ENCODE data around the gene NAT16. TPM values are rescaled to one million over a fixed set of nuclear protein-coding genes. Genes with fewer than 3 reads are reported as not detected.

The NAT16 gene
- not detected for total RNA-seq

DNA sequence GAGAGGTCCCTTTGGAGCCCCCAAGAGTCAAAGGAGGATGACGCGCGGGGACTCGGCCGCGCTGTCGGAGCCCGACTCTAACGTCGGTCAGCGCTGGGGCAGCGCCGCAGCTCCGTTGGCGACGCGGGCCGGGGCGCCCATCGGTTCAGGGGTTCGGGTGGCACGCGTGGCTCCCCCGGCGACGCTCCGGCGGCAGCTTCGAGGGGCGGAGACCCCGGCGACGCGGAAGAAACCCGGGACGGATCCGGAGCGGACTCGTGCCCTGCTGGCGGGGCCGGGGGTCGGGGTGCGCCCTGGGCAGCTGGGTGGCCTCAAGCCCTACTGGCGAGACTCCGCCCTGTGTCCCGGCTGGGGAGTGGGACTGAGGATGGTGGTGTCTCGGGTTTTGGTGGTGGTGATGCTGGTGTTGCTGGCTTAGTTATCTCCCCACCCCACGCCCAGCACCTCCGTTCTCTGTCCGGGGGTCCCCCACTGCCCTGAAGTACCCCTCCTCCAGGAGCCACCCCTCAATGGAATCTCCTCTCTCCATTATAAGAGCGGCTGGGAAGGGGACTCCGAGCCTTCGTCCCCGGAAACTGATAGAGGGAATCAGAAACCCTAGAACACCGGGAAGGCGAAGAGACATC is at the start of gene NAT16:
Gene NAT16, minus strand, starts transcription at position 164 of the 626 bp plus-strand sequence. CDS start 5,486 bp downstream, outside the sequence.
- Histone ChIP-seq H3K9me3 (no peaks in the 10 kb centered on the region), H3K27me3 (replicated peaks; ENCODE audit: insufficient read depth) (peaks cover 16% of the 10 kb centered on the region), H3K4me3 (no peak within 1 kb of the TSS), H3K27ac (no peak within 1 kb of the TSS), H3K36me3 (no peaks in the 10 kb centered on the region), H3K4me1 (replicated peaks) (no peaks in the 10 kb centered on the region)
- 4% methylated on average over 55 of the region's 56 CpGs for WGBS
- TF ChIP-seq POLR2AphosphoS5 (IDR thresholded peaks at IDR 0.05) = no peak
- no peak for TF ChIP-seq POLR2A (IDR thresholded peaks at IDR 0.05)
- TF ChIP-seq, protein P1, sequence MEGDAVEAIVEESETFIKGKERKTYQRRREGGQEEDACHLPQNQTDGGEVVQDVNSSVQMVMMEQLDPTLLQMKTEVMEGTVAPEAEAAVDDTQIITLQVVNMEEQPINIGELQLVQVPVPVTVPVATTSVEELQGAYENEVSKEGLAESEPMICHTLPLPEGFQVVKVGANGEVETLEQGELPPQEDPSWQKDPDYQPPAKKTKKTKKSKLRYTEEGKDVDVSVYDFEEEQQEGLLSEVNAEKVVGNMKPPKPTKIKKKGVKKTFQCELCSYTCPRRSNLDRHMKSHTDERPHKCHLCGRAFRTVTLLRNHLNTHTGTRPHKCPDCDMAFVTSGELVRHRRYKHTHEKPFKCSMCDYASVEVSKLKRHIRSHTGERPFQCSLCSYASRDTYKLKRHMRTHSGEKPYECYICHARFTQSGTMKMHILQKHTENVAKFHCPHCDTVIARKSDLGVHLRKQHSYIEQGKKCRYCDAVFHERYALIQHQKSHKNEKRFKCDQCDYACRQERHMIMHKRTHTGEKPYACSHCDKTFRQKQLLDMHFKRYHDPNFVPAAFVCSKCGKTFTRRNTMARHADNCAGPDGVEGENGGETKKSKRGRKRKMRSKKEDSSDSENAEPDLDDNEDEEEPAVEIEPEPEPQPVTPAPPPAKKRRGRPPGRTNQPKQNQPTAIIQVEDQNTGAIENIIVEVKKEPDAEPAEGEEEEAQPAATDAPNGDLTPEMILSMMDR (IDR thresholded peaks at IDR 0.05) = no peak
- no peak for DNase-seq (ENCODE audit: low spot score)
- intact Hi-C loops (cut with DNase I) = no loop called here

DNA sequence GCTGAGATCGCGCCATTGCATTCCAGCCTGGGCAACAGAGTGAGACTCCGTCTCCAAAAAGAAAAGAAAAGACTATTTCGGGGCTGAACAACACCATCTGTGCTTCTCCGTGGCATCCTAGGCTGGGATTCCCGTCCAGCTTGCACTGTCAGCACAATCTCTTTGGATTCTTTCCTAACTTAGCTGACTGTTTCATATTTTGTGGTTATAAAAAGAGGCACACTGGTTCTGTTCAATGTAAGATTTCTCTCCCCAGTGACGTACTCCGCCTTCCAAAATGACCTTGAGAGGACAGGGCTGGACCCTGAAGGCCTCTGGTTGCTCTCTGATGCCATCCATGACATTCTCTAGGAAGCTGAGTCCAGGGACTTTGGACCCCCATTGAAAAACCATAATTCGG is 46.6 kb upstream of the NAT16 start:
- 86% methylated on average over 9 of the region's 9 CpGs for WGBS
- Histone ChIP-seq H3K9me3 (no peaks in the 10 kb centered on the region), H3K27me3 (replicated peaks; ENCODE audit: insufficient read depth) (no peaks in the 10 kb centered on the region), H3K27ac (no peak overlapping the region), H3K4me1 (replicated peaks) (no peaks in the 10 kb centered on the region), H3K36me3 (peaks cover 6 to 12% of the 10 kb centered on the region in 2 donors), H3K4me3 (no peak overlapping the region)
- no peak for DNase-seq (ENCODE audit: low spot score)
- intact Hi-C loops (cut with DNase I) = no loop called here
- no peak for TF ChIP-seq POLR2A (IDR thresholded peaks at IDR 0.05)
- no peak for TF ChIP-seq POLR2AphosphoS5 (IDR thresholded peaks at IDR 0.05)
- TF ChIP-seq, protein P1 (IDR thresholded peaks at IDR 0.05) = no peak

DNA sequence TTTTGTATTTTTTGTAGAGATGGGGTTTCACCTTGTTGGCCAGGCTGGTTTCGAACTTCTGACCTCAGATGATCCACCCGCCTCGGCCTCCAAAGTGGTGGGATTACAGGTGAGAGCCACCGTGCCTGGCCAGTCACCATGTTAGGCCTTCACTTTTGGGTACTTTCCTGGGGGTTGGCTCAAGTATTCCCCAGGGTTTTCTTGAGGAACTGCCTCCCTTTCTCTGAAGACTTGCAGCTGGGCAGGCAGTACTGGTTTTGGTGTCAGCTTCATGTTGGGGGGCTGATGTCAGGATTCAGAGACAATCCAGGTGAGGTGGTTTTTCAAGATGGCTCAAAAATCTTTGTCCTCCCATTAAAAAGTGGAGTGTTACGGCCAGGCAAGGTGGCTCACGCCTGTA is 45.6 kb upstream of the NAT16 start:
- Histone ChIP-seq H3K27me3 (replicated peaks; ENCODE audit: insufficient read depth) (no peaks in the 10 kb centered on the region), H3K36me3 (peaks cover 6 to 12% of the 10 kb centered on the region in 2 donors), H3K4me3 (no peak overlapping the region), H3K4me1 (replicated peaks) (no peaks in the 10 kb centered on the region), H3K9me3 (no peaks in the 10 kb centered on the region), H3K27ac (no peak overlapping the region)
- TF ChIP-seq POLR2AphosphoS5 (IDR thresholded peaks at IDR 0.05) (no peak), POLR2A (IDR thresholded peaks at IDR 0.05) (no peak)
- TF ChIP-seq, protein P1 (IDR thresholded peaks at IDR 0.05) = no peak
- 98% methylated on average over 6 of the region's 6 CpGs for WGBS
- no peak for DNase-seq (ENCODE audit: low spot score)
- intact Hi-C loops (cut with DNase I) = no loop called here

DNA sequence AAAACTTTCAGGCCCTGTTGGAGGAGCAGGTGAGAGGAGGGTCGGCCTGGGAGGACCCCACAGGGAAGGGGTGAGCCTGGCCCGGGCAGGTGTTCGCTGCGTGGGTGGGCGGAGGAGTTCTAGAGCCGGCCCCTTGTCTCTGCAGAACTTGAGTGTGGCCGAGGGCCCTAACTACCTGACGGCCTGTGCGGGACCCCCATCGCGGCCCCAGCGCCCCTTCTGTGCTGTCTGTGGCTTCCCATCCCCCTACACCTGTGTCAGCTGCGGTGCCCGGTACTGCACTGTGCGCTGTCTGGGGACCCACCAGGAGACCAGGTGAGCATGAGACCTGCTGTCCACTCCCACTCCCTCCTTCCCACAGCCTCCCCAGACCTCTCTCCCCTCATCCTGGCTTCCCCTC is 43.4 kb upstream of the NAT16 start:
- intact Hi-C loops (cut with DNase I) = no loop called here
- H3K4me3 ChIP-seq = no peak overlapping the region
- 90% methylated on average over 15 of the region's 15 CpGs for WGBS
- H3K9me3 ChIP-seq = no peaks in the 10 kb centered on the region
- H3K36me3 ChIP-seq = peaks cover 6 to 12% of the 10 kb centered on the region in 2 donors
- TF ChIP-seq, protein P1 (IDR thresholded peaks at IDR 0.05) = no peak
- TF ChIP-seq POLR2A (IDR thresholded peaks at IDR 0.05) = no peak
- no peak for TF ChIP-seq POLR2AphosphoS5 (IDR thresholded peaks at IDR 0.05)
- H3K27me3 ChIP-seq (replicated peaks; ENCODE audit: insufficient read depth) = no peaks in the 10 kb centered on the region
- H3K4me1 ChIP-seq (replicated peaks) = no peaks in the 10 kb centered on the region
- no peak for DNase-seq (ENCODE audit: low spot score)
- H3K27ac ChIP-seq = no peak overlapping the region

DNA sequence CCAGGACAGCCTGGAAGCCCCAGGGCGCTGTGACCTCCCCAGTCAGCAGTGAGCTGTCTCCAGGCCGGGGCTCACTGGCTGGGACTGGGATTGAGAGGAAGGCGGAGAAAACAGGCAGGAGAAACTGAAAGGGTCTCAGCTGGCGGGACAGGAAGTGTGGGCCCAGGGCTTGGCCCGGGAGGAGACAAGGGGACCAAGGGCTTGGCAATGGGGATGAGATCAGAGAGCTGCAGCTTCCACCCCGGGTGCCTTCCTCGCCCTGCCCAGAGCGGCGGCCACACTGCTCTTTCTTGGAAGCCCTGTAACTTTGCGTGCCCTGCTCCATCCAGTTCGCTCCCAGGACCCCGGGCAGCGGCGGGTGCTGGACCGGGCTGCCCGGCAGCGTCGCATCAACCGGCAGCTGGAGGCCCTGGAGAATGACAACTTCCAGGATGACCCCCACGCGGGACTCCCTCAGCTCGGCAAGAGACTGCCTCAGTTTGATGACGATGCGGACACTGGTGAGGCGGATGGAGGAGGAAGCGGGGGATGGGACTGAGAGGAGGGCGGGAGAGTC is 42.3 kb upstream of the NAT16 start:
- Histone ChIP-seq H3K27me3 (replicated peaks; ENCODE audit: insufficient read depth) (no peaks in the 10 kb centered on the region), H3K36me3 (peaks cover 6 to 12% of the 10 kb centered on the region in 2 donors)
- intact Hi-C loops (cut with DNase I) = no loop called here

More for the DNA sequence above, 42.3 kb upstream of the NAT16 start:
- no peaks in the 10 kb centered on the region for H3K9me3 ChIP-seq
- no peak overlapping the region for H3K4me3 ChIP-seq
- 88% methylated on average over 17 of the region's 27 CpGs for WGBS
- no peak for TF ChIP-seq POLR2A (IDR thresholded peaks at IDR 0.05)
- TF ChIP-seq, protein P1 (IDR thresholded peaks at IDR 0.05) = no peak
- no peak for TF ChIP-seq POLR2AphosphoS5 (IDR thresholded peaks at IDR 0.05)
- H3K4me1 ChIP-seq (replicated peaks) = no peaks in the 10 kb centered on the region
- DNase-seq (ENCODE audit: low spot score) = no peak
- no peak overlapping the region for H3K27ac ChIP-seq
